Thyroid gland (tissue), 4 donors: ENCODE data around the gene EPB41L4A. TPM values are rescaled to one million over a fixed set of nuclear protein-coding genes. Genes with fewer than 3 reads are reported as not detected.

Source experiments
- DNase-seq, 2 donors: peaks; one replicate each; pipeline ENCODE4 v3.0.0-alpha.2; 2019
- H3K27ac ChIP-seq, 3 donors: fragments of 200-600 bp; sonication (generic); 1 replicate in 2 of 3; 2 replicates in 1 of 3; pipeline ENCODE4 v1.5.1; 2016 to 2019; ENCODE audit warnings: mild to moderate bottlenecking in 1 of 3, moderate library complexity in 1 of 3
- H3K27me3 ChIP-seq: fragments of 200-600 bp; sonication (generic); one replicate; pipeline ENCODE4 v1.5.1; 2019
- H3K36me3 ChIP-seq, 2 donors: fragments of 200-600 bp; sonication (generic); one replicate each; pipeline ENCODE4 v1.5.1; 2016 to 2019
- H3K4me1 ChIP-seq, 2 donors: fragments of 200-600 bp; sonication (generic); one replicate each; pipeline ENCODE4 v1.5.1; 2017 to 2019
- H3K4me3 ChIP-seq, 3 donors: fragments of 200-600 bp; sonication (generic); replicated peaks in 1 of 3; 1 replicate in 2 of 3; 2 replicates in 1 of 3; pipeline ENCODE4 v1.5.1; 2016; ENCODE audit warnings: mild to moderate bottlenecking in 1 of 3
- H3K9me3 ChIP-seq: fragments of 200-600 bp; sonication (generic); one replicate; pipeline ENCODE4 v1.5.1; 2017
- CTCF ChIP-seq, 6 experiments: fragments of 200-600 bp in 3 of 6; fragments of 450-650 bp in 3 of 6; sonication (generic) in 3 of 6; IDR thresholded peaks; one replicate each; pipeline ENCODE4 v1.5.1; 2016 to 2019; ENCODE audit warnings: antibody characterized with exemption in 6 of 6, mild to moderate bottlenecking in 2 of 6, inconsistent platforms in 1 of 6, moderate library complexity in 1 of 6
- POLR2A ChIP-seq, 2 donors: fragments of 450-650 bp; IDR thresholded peaks; one replicate each; pipeline ENCODE4 v1.6.1; 2017; ENCODE audit warnings: antibody characterized with exemption in 2 of 2, mild to moderate bottlenecking in 2 of 2, moderate library complexity in 1 of 2
- WGBS, 2 donors: methylation state at CpG; one replicate each; pipeline ENCODE4 v1.1.5; 2017; 5-methylcytosine and 5-hydroxymethylcytosine counted together
- intact Hi-C: fragments of 100-400 bp; cut with DNase I; formaldehyde crosslinking; loops from one replicate; pipeline ENCODE4 v1.15.1; 2023
- total RNA-seq, 4 donors: library from RNA; depleted of rRNA; stranded (reverse); fragments of >200 nt; gene quantifications; one replicate each; pipeline ENCODE4 v1.2.3, GENCODE V29; 2016

Gene EPB41L4A
- total RNA-seq, 4 donors from 2014 or later = 31.9 to 44.2 (median 37.5) TPM

DNA sequence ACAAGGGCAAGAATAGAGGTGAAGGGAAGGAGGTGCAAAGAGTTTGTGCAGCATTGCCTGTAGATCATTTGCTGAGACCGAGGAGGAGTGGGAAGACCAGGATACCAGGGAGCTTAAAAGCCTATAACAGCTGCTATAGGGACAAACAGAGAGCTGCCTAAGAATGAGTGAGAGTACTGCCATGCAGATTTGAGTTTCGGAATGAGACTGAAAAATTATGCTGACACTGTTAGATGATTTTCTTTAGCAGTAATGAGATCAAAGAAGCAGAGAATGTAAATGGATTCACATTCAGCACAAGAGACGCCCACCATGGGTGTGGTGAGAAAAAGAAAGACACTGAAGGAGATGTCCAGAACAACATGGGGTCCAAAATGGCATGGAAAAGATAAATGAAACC, 69.7 kb downstream of the EPB41L4A start:
- H3K27me3 ChIP-seq = no peaks in the 10 kb centered on the region
- WGBS, 2 donors = 87 to 92% methylated on average over 3 of the region's 3 CpGs
- H3K9me3 ChIP-seq = no peaks in the 10 kb centered on the region
- no peak for TF ChIP-seq POLR2A (IDR thresholded peaks at IDR 0.05)
- no peak for TF ChIP-seq CTCF (IDR thresholded peaks at IDR 0.05)
- no peak overlapping the region for H3K27ac ChIP-seq
- intact Hi-C loops = no loop called here
- no peaks in the 10 kb centered on the region for H3K36me3 ChIP-seq
- DNase-seq = no peak
- H3K4me1 ChIP-seq = peaks cover 0 to 4% of the 10 kb centered on the region in 2 donors
- H3K4me3 ChIP-seq = no peak overlapping the region

DNA sequence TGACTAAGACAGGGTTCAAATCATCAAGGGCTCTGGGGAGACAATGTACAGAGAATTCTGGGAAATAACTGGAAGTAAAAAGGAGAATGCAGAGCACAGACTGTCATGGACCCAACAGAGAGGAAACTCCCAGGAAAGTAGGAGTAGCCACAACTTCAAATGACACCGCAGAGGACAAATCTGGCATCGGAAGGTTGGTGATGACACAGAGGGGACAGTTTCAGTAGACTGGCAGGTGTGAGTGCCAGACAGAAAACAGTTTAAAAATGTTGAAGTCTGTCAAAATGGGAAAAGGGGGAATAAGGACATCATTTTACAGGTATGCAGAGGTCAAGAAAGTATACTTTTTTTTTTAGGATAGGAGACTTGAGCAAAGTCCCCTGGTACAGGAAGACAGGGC, 70.2 kb downstream of the EPB41L4A start:
- Histone ChIP-seq H3K27me3 (no peaks in the 10 kb centered on the region), H3K9me3 (no peaks in the 10 kb centered on the region), H3K36me3 (no peaks in the 10 kb centered on the region), H3K27ac (no peak overlapping the region), H3K4me1 (peaks cover 0 to 4% of the 10 kb centered on the region in 2 donors), H3K4me3 (no peak overlapping the region)
- WGBS, 2 donors = 98 to 99% methylated on average over 2 of the region's 2 CpGs
- intact Hi-C loops = no loop called here
- TF ChIP-seq CTCF (IDR thresholded peaks at IDR 0.05) (no peak), POLR2A (IDR thresholded peaks at IDR 0.05) (no peak)
- no peak for DNase-seq

DNA sequence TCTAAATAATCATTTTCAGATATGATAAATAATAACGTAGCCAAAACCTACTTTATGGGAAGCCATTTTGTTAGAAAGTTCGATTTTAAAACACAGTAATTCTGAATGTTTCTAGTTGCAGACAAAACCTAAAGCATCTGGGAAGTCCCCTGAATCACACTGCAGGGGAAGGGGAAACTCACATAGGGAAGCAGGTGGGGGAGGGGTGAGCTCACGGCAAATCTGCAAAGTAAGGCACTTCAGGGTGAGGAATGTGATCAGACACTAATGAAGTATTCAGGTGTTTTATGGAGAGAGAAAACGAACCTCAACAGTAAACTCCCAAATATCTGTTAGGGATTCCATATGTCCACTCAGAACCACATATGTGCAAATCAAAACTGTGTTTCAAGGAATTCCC, 70.7 kb downstream of the EPB41L4A start:
- Histone ChIP-seq H3K27ac (no peak overlapping the region), H3K4me3 (no peak overlapping the region), H3K27me3 (no peaks in the 10 kb centered on the region), H3K9me3 (no peaks in the 10 kb centered on the region), H3K4me1 (peaks cover 0 to 4% of the 10 kb centered on the region in 2 donors), H3K36me3 (no peaks in the 10 kb centered on the region)
- intact Hi-C loops = no loop called here
- TF ChIP-seq POLR2A (IDR thresholded peaks at IDR 0.05) (no peak), CTCF (IDR thresholded peaks at IDR 0.05) (no peak)
- 64 to 67% methylated on average over 4 of the region's 4 CpGs for WGBS, 2 donors
- DNase-seq = no peak

GRCh38 chr5:112346411-112347044, 72.5 kb downstream of the EPB41L4A start:
- no peak for DNase-seq
- TF ChIP-seq POLR2A (IDR thresholded peaks at IDR 0.05) (no peak), CTCF (IDR thresholded peaks at IDR 0.05) (no peak)
- Histone ChIP-seq H3K4me1 (peaks cover 0 to 4% of the 10 kb centered on the region in 2 donors), H3K27me3 (no peaks in the 10 kb centered on the region), H3K4me3 (no peak overlapping the region), H3K9me3 (no peaks in the 10 kb centered on the region), H3K36me3 (no peaks in the 10 kb centered on the region), H3K27ac (no peak overlapping the region)
- 52 to 55% methylated on average over 3 of the region's 3 CpGs for WGBS, 2 donors
- intact Hi-C loops = no loop called here

GRCh38 chr5:112344540-112344939, 74.5 kb downstream of the EPB41L4A start:
- H3K4me1 ChIP-seq = peaks cover 0 to 7% of the 10 kb centered on the region in 2 donors
- no peak for DNase-seq
- H3K4me3 ChIP-seq = no peak overlapping the region
- 95 to 98% methylated on average over 3 of the region's 3 CpGs for WGBS, 2 donors
- TF ChIP-seq CTCF (IDR thresholded peaks at IDR 0.05) = no peak
- no peak for TF ChIP-seq POLR2A (IDR thresholded peaks at IDR 0.05)
- intact Hi-C loops = no loop called here
- no peak overlapping the region for H3K27ac ChIP-seq
- H3K36me3 ChIP-seq = no peaks in the 10 kb centered on the region
- no peaks in the 10 kb centered on the region for H3K27me3 ChIP-seq
- H3K9me3 ChIP-seq = no peaks in the 10 kb centered on the region
